ENCODE measurements around the gene KCND3. TPM values are rescaled to one million over a fixed set of nuclear protein-coding genes. Genes with fewer than 3 reads are reported as not detected.

Gene KCND3
- total and polyA plus RNA-seq, 2 of the 4 experiments (the other 2 are of a cell fraction) = under 0.01 to 0.03 TPM

DNA sequence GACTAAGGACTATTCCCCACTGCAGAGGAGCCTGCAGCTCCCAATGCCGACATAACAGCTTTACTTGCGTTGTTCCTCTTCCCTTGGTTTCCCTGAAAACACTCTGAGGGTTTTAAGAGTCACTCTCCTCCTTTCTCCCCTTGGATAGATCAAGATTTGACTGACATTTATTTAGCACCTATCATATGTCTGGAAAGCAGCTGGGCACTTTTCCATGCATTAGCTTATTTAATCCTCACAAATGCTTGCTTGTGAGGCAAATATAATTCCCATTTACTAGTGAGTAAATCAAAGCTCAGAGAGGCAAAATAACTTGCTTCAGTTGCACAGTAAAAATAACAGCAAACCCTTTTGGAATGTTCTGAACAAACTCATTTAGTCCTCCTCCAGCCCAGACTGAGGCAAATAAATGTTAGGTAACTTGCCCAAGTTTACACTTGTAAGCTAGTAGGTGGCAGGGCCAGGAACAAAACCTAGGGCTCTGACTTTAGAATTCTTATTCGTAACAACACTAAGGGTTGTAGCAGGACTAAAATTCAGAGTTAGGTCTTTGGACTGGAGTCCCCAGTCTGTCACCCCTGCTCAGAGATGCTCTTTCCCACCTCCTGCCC is 81.4 kb downstream of the KCND3 start:
- Histone ChIP-seq H2BK5ac (ENCODE audit: low read depth, low read length, poor library complexity, severe bottlenecking) (no peak overlapping the region), H3K23ac (ENCODE audit: low read depth, low read length) (no peak overlapping the region), H3K9me1 (ENCODE audit: insufficient read depth, low read length) (no peaks in the 10 kb centered on the region; the same call in 1 of the 2 replicates), H3K4me1 (ENCODE audit: control insufficient read depth, insufficient read depth, low read length) (no peaks in the 10 kb centered on the region), H4K91ac (ENCODE audit: insufficient read depth, low read depth, low read length) (no peak overlapping the region), H2BK20ac (ENCODE audit: low read depth, low read length) (no peak overlapping the region), H3K9me3 (ENCODE audit: control insufficient read depth, insufficient read depth, low read length) (no peaks in the 10 kb centered on the region), H2BK120ac (ENCODE audit: low read depth, low read length) (no peak overlapping the region), H3K4ac (ENCODE audit: low read depth, low read length) (no peak overlapping the region), H3K36me3 (ENCODE audit: control insufficient read depth, insufficient read depth, low read length) (no peaks in the 10 kb centered on the region), H2AK5ac (ENCODE audit: low read depth, low read length) (no peak overlapping the region), H3K27ac (ENCODE audit: insufficient read depth, low read length) (no peak overlapping the region), H4K5ac (ENCODE audit: low read depth, low read length) (no peak overlapping the region), H2AK9ac (replicated peaks; ENCODE audit: low read depth, low read length, poor library complexity) (no peak overlapping the region), H4K8ac (ENCODE audit: low read depth in 2 of 2, low read length in 2 of 2) (no peak overlapping the region), H3K9ac (ENCODE audit: low read depth, low read length) (no peak overlapping the region), H2AFZ (replicated peaks; ENCODE audit: low read length, poor library complexity) (no peak overlapping the region), H3K4me3 (ENCODE audit: insufficient read depth, low read depth, low read length) (no peak overlapping the region), H3K4me2 (ENCODE audit: low read depth, low read length) (no peak overlapping the region), H2BK15ac (ENCODE audit: low read depth, low read length) (no peak overlapping the region), H3K14ac (replicated peaks; ENCODE audit: low read depth, low read length) (no peak overlapping the region), H3K27me3 (ENCODE audit: control insufficient read depth, insufficient read depth, low read length) (peaks cover 3% of the 10 kb centered on the region; the same call in 1 of the 2 replicates), H3K56ac (ENCODE audit: extremely low read depth, insufficient read depth, low read length) (no peak overlapping the region), H3K79me1 (ENCODE audit: low read depth in 1 of 2, low read length in 2 of 2) (no peaks in the 10 kb centered on the region), H4K20me1 (ENCODE audit: insufficient read depth, low read length) (no peaks in the 10 kb centered on the region), H3K18ac (ENCODE audit: low read depth, low read length) (no peak overlapping the region)
- POLR2A ChIA-PET (ENCODE audit: unreplicated experiment) = no interaction called here
- BruUV-seq (replicated peaks) = no TSS peak
- TF ChIP-seq, protein P1, sequence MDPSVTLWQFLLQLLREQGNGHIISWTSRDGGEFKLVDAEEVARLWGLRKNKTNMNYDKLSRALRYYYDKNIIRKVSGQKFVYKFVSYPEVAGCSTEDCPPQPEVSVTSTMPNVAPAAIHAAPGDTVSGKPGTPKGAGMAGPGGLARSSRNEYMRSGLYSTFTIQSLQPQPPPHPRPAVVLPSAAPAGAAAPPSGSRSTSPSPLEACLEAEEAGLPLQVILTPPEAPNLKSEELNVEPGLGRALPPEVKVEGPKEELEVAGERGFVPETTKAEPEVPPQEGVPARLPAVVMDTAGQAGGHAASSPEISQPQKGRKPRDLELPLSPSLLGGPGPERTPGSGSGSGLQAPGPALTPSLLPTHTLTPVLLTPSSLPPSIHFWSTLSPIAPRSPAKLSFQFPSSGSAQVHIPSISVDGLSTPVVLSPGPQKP (IDR thresholded peaks at IDR 0.05; ENCODE audit: borderline replicate concordance, low read depth, low read length) = no peak
- TF ChIP-seq, protein P2, sequence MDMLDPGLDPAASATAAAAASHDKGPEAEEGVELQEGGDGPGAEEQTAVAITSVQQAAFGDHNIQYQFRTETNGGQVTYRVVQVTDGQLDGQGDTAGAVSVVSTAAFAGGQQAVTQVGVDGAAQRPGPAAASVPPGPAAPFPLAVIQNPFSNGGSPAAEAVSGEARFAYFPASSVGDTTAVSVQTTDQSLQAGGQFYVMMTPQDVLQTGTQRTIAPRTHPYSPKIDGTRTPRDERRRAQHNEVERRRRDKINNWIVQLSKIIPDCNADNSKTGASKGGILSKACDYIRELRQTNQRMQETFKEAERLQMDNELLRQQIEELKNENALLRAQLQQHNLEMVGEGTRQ (IDR thresholded peaks at IDR 0.05; ENCODE audit: low read depth, low read length) = no peak
- TF ChIP-seq NFE2L2 (IDR thresholded peaks at IDR 0.05; ENCODE audit: low read depth, low read length) (no peak), POLR2A (IDR thresholded peaks at IDR 0.05; ENCODE audit: low read depth, low read length) (no peak), SMC3 (IDR thresholded peaks at IDR 0.05; ENCODE audit: low read depth, low read length) (no peak), BHLHE40 (IDR thresholded peaks at IDR 0.05; ENCODE audit: low read depth, low read length) (no peak), MXI1 (IDR thresholded peaks at IDR 0.05; ENCODE audit: borderline replicate concordance, low read depth, low read length) (no peak), MAZ (IDR thresholded peaks at IDR 0.05; ENCODE audit: borderline replicate concordance, low read depth, low read length) (no peak), RFX5 (IDR thresholded peaks at IDR 0.05; ENCODE audit: low read depth, low read length) (no peak), RAD21 (IDR thresholded peaks at IDR 0.05; ENCODE audit: low read length) (no peak), CHD1 (IDR thresholded peaks at IDR 0.05; ENCODE audit: low read depth, low read length) (no peak), FOS (IDR thresholded peaks at IDR 0.05; ENCODE audit: low read depth, low read length) (no peak), CEBPB (IDR thresholded peaks at IDR 0.05; ENCODE audit: low read depth, low read length) (no peak)
- TF ChIP-seq, protein P3, sequence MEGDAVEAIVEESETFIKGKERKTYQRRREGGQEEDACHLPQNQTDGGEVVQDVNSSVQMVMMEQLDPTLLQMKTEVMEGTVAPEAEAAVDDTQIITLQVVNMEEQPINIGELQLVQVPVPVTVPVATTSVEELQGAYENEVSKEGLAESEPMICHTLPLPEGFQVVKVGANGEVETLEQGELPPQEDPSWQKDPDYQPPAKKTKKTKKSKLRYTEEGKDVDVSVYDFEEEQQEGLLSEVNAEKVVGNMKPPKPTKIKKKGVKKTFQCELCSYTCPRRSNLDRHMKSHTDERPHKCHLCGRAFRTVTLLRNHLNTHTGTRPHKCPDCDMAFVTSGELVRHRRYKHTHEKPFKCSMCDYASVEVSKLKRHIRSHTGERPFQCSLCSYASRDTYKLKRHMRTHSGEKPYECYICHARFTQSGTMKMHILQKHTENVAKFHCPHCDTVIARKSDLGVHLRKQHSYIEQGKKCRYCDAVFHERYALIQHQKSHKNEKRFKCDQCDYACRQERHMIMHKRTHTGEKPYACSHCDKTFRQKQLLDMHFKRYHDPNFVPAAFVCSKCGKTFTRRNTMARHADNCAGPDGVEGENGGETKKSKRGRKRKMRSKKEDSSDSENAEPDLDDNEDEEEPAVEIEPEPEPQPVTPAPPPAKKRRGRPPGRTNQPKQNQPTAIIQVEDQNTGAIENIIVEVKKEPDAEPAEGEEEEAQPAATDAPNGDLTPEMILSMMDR (conservative IDR thresholded peaks at IDR 0.05; ENCODE audit: low read depth, low read length) = no peak
- CTCF ChIA-PET = no interaction called here
- DNase-seq (no peak), ATAC-seq (ENCODE audit: low read depth) (no peak)
- intact Hi-C loops (cut with micrococcal nuclease) (no loop called here), dilution Hi-C loops (cut with HindIII; ENCODE audit: low sequenced_read_pairs, unreplicated experiment) (no loop called here), in situ Hi-C loops (cut with MboI; ENCODE audit: low sequenced_read_pairs) (no loop called here)
- WGBS, 2 experiments (ENCODE audit: extremely low coverage in 2 of 2, insufficient read length in 1 of 2) = no CpG with 5 or more reads among the region's 3 CpGs

Measured in IMR-90 (cell line).